Activated CD4-positive, alpha-beta T cell treated with anti-CD3 and anti-CD28 coated beads for 36 hours (primary cell): ENCODE data around the gene SERAC1. TPM values are rescaled to one million over a fixed set of nuclear protein-coding genes. Genes with fewer than 3 reads are reported as not detected.
"Not testable (repeated sequence)": the region's sequence is repeated elsewhere in the genome, so short reads cannot be mapped to it uniquely, and the experiment has no call there.

Source experiments
- ATAC-seq: fragments of 200-7000 bp; cut with Tn5 transposase; one replicate; pipeline ENCODE4 v1.10.0; 2021; ENCODE audit warnings: mild to moderate bottlenecking, moderate library complexity
- CTCF ChIA-PET: fragments of 350-600 bp; sonication (Branson Sonifier 250); formaldehyde crosslinking; loops from one replicate; lab custom pipeline; 2021; ENCODE audit warnings: antibody characterized with exemption; lab: Charles Lee
- POLR2A ChIA-PET: fragments of 350-600 bp; sonication (Branson Sonifier 250); formaldehyde crosslinking; loops from one replicate; lab custom pipeline; 2021; ENCODE audit warnings: antibody characterized with exemption, inconsistent platforms; lab: Charles Lee
- DNase-seq: peaks from one replicate; pipeline ENCODE4 v3.0.0-alpha.2; 2020
- H3K27ac Mint-ChIP-seq: one replicate; pipeline ENCODE4 v1.8.0; 2021; ENCODE audit warnings: mixed read lengths
- H3K27me3 Mint-ChIP-seq: one replicate; pipeline ENCODE4 v1.8.0; 2021; ENCODE audit warnings: mixed read lengths
- H3K36me3 Mint-ChIP-seq: one replicate; pipeline ENCODE4 v1.8.0; 2021; ENCODE audit warnings: low read depth, mixed read lengths
- H3K4me1 Mint-ChIP-seq: one replicate; pipeline ENCODE4 v1.8.0; 2021; ENCODE audit warnings: mixed read lengths
- H3K4me3 Mint-ChIP-seq: one replicate; pipeline ENCODE4 v1.8.0; 2021; ENCODE audit warnings: mild to moderate bottlenecking, moderate library complexity, mixed read lengths
- H3K9me3 Mint-ChIP-seq: one replicate; pipeline ENCODE4 v1.8.0; 2021; ENCODE audit warnings: low read depth, mixed read lengths
- intact Hi-C, 2 experiments: fragments of 100-400 bp; cut with DNase I in 1 of 2; cut with micrococcal nuclease in 1 of 2; formaldehyde crosslinking; loops; one replicate each; pipeline versions ENCODE4 v1.14.2 to v1.15.1; 2022 to 2024; cut with DNase I, micrococcal nuclease
- total RNA-seq, 2 experiments: library from RNA; stranded (reverse); gene quantifications; one replicate each; pipeline ENCODE4 v1.2.3, GENCODE V29; 2021

The SERAC1 gene
- total RNA-seq, 2 experiments from 2014 or later, result 3.9 to 5.7 TPM

- H3K4me3 Mint-ChIP-seq, result no peak overlapping the region
- intact Hi-C loops, result no loop called here
- peaks cover 6% of the 10 kb centered on the region for H3K4me1 Mint-ChIP-seq
- H3K36me3 Mint-ChIP-seq, result peaks cover 7% of the 10 kb centered on the region
- ChIA-PET POLR2A (interaction anchor here (0.5 kb wide), 1 partner anchor 11 kb away, joined by 5 read pairs; the partner anchor contains the start of genes GTF2H5 and SERAC1), CTCF (interaction anchor here (1.2 to 1.7 kb wide), 2 partner anchors 10 to 24 kb away, joined by 3 read pairs; no protein-coding TSS in a partner anchor)
- no peak for DNase-seq
- no peaks in the 10 kb centered on the region for H3K27me3 Mint-ChIP-seq
- no peaks in the 10 kb centered on the region for H3K9me3 Mint-ChIP-seq
- ATAC-seq, result no peak
- no peak overlapping the region for H3K27ac Mint-ChIP-seq
These were observed 10.8 kb downstream of the SERAC1 start for GRCh38 chr6:158157064-158157764.

GRCh38 chr6:158154816-158155215 lies 13.2 kb downstream of the SERAC1 start:
- Mint-ChIP-seq H3K4me3 (no peak overlapping the region), H3K36me3 (peaks cover 7% of the 10 kb centered on the region), H3K9me3 (no peaks in the 10 kb centered on the region), H3K27ac (no peak overlapping the region), H3K27me3 (no peaks in the 10 kb centered on the region), H3K4me1 (no peaks in the 10 kb centered on the region)
- intact Hi-C loops, result no loop called here
- CTCF ChIA-PET, result interaction anchor here (1.2 kb wide), 1 partner anchor 11 kb away, joined by 4 read pairs; no protein-coding TSS in a partner anchor
- no peak for ATAC-seq
- DNase-seq, result no peak
- POLR2A ChIA-PET, result no interaction called here

DNA sequence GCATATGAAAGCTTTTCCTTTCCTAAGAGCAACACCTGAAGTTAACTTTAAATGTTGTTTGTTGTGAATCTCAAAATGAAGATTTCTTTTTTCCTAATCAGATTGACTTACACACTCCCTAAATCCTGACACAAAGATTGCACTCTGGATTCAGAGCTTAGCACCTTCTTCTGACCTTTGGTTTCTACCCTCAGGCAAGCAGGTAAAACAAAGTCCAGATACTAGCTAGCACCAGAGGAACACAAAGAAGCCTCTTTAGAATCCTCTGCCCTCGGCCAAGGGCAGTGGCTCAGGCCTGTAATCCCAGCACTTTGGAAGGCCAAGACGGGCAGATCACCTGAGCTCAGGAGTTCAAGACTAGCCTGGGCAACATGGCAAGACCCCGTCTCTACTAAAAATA lies 14.5 kb downstream of the SERAC1 start:
- H3K9me3 Mint-ChIP-seq, result no peaks in the 10 kb centered on the region
- ATAC-seq (no peak), DNase-seq (no peak)
- H3K4me1 Mint-ChIP-seq, result no peaks in the 10 kb centered on the region
- intact Hi-C loops, result no loop called here
- CTCF ChIA-PET, result interaction anchor here (0.6 to 1.2 kb wide), 3 partner anchors 10 to 28 kb away, joined by 3 to 4 read pairs (median 3); no protein-coding TSS in a partner anchor
- peaks cover 7% of the 10 kb centered on the region for H3K36me3 Mint-ChIP-seq
- POLR2A ChIA-PET, result no interaction called here
- H3K27ac Mint-ChIP-seq, result no peak overlapping the region
- no peak overlapping the region for H3K4me3 Mint-ChIP-seq
- no peaks in the 10 kb centered on the region for H3K27me3 Mint-ChIP-seq

DNA sequence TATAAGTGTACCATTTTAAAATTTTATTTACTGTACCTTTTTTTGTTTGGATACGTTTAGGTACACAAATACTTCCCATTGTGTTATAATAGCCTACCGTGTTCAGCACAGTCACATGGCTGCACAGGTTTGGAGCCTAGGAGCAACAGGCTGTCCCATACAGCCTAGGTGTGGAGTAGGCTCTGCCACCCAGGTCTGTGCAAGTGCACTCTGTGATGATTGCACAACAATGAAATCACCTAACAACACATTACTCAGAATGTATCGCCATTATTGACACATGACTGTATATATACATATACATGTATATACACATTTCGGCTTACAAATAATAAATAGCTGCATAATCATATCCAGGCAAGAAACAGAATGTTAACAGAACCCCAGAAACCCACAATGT lies 15.4 kb downstream of the SERAC1 start:
- no peak for ATAC-seq
- H3K4me1 Mint-ChIP-seq, result no peaks in the 10 kb centered on the region
- H3K27me3 Mint-ChIP-seq, result no peaks in the 10 kb centered on the region
- intact Hi-C loops, result no loop called here
- no peak overlapping the region for H3K4me3 Mint-ChIP-seq
- H3K9me3 Mint-ChIP-seq, result no peaks in the 10 kb centered on the region
- DNase-seq, result no peak
- CTCF ChIA-PET, result interaction anchor here (1.0 kb wide), 1 partner anchor 22 kb away, joined by 3 read pairs; no protein-coding TSS in a partner anchor
- H3K36me3 Mint-ChIP-seq, result peaks cover 7% of the 10 kb centered on the region
- POLR2A ChIA-PET, result no interaction called here
- H3K27ac Mint-ChIP-seq, result no peak overlapping the region

DNA sequence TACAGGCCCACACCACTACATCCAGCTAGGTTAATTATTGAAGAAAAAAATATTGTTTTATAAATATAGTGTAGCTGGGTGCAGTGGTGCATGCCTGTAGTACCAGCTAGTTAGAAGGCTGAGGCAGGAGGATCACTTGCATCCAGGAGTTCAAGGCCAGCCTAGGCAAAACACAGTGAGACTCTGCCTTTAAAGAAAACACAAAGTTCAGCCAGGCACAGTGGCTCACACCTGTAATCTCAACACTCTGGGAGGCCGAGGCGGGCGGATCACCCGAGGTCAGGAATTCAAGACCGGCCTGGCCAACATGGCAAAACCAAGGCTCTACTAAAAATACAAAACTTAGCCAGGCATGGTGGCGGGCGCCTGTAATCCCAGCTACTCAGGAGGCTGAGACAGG lies 16.0 kb downstream of the SERAC1 start:
- H3K27me3 Mint-ChIP-seq, intact Hi-C loops, DNase-seq, H3K27ac Mint-ChIP-seq, H3K4me1 Mint-ChIP-seq, H3K4me3 Mint-ChIP-seq, ATAC-seq, H3K9me3 Mint-ChIP-seq, POLR2A ChIA-PET, H3K36me3 Mint-ChIP-seq: not testable (repeated sequence)
- CTCF ChIA-PET, result interaction anchor here (0.7 to 1.0 kb wide), 2 partner anchors 21 to 740 kb away, joined by 3 read pairs; no protein-coding TSS in a partner anchor

GRCh38 chr6:158150701-158151100 lies 17.4 kb downstream of the SERAC1 start:
- H3K36me3 Mint-ChIP-seq, result peaks cover 3% of the 10 kb centered on the region
- intact Hi-C loops, result no loop called here
- CTCF ChIA-PET, result interaction anchor here (0.9 to 1.7 kb wide), 3 partner anchors 9 to 64 kb away, joined by 3 to 5 read pairs (median 5); no protein-coding TSS in a partner anchor
- no peak for ATAC-seq
- no peak overlapping the region for H3K4me3 Mint-ChIP-seq
- H3K9me3 Mint-ChIP-seq, result no peaks in the 10 kb centered on the region
- no peaks in the 10 kb centered on the region for H3K27me3 Mint-ChIP-seq
- no peaks in the 10 kb centered on the region for H3K4me1 Mint-ChIP-seq
- H3K27ac Mint-ChIP-seq, result no peak overlapping the region
- POLR2A ChIA-PET, result no interaction called here
- DNase-seq, result no peak

GRCh38 chr6:158149641-158150040 lies 18.4 kb downstream of the SERAC1 start:
- Mint-ChIP-seq H3K36me3 (peaks cover 3% of the 10 kb centered on the region), H3K9me3 (no peaks in the 10 kb centered on the region), H3K27ac (no peak overlapping the region), H3K4me3 (no peak overlapping the region), H3K27me3 (no peaks in the 10 kb centered on the region), H3K4me1 (no peaks in the 10 kb centered on the region)
- ATAC-seq (no peak), DNase-seq (no peak)
- intact Hi-C loops, result loop anchor here in 1 of 2 experiments (10.0 kb wide), 1 partner anchor 55 kb away; no protein-coding TSS in a partner anchor
- CTCF ChIA-PET, result interaction anchor here (0.7 to 1.7 kb wide), 4 partner anchors 10 to 65 kb away, joined by 3 to 5 read pairs (median 4); no protein-coding TSS in a partner anchor
- POLR2A ChIA-PET, result no interaction called here

- no peak overlapping the region for H3K4me3 Mint-ChIP-seq
These were observed 24.4 kb downstream of the SERAC1 start for GRCh38 chr6:158143700-158144099.

GRCh38 chr6:158142789-158143188 lies 25.3 kb downstream of the SERAC1 start:
- Mint-ChIP-seq H3K27me3 (no peaks in the 10 kb centered on the region), H3K4me3 (no peak overlapping the region), H3K9me3 (no peaks in the 10 kb centered on the region), H3K4me1 (no peaks in the 10 kb centered on the region), H3K27ac (no peak overlapping the region), H3K36me3 (peaks cover 12% of the 10 kb centered on the region)
- intact Hi-C loops, result loop anchor here in 1 of 2 experiments (10.0 kb wide), 1 partner anchor 62 kb away; no protein-coding TSS in a partner anchor
- ATAC-seq (no peak), DNase-seq (no peak)
- ChIA-PET POLR2A (interaction anchor here (0.6 kb wide), 1 partner anchor 65 kb away, joined by 4 read pairs; no protein-coding TSS in a partner anchor), CTCF (interaction anchor here (0.7 to 1.9 kb wide), 4 partner anchors 11 to 1579 kb away, joined by 3 to 8 read pairs (median 3); no protein-coding TSS in a partner anchor)

More at GRCh38 chr6:158143700-158144099, 24.4 kb downstream of the SERAC1 start:
- POLR2A ChIA-PET, result no interaction called here
- ATAC-seq, result no peak
- H3K27ac Mint-ChIP-seq, result no peak overlapping the region
- DNase-seq, result peak; percentile 24
- H3K36me3 Mint-ChIP-seq, result peaks cover 12% of the 10 kb centered on the region
- CTCF ChIA-PET, result interaction anchor here (1.1 to 1.9 kb wide), 4 partner anchors 10 to 62 kb away, joined by 3 to 8 read pairs (median 4); no protein-coding TSS in a partner anchor
- no peaks in the 10 kb centered on the region for H3K4me1 Mint-ChIP-seq
- no peaks in the 10 kb centered on the region for H3K27me3 Mint-ChIP-seq
- no peaks in the 10 kb centered on the region for H3K9me3 Mint-ChIP-seq
- intact Hi-C loops, result loop anchor here in 1 of 2 experiments (10.0 kb wide), 1 partner anchor 61 kb away; no protein-coding TSS in a partner anchor

- CTCF ChIA-PET, result interaction anchor here (0.6 to 1.6 kb wide), 8 partner anchors 9 to 473 kb away, joined by 3 to 6 read pairs (median 4); no protein-coding TSS in a partner anchor
- POLR2A ChIA-PET, result no interaction called here
- no peaks in the 10 kb centered on the region for H3K4me1 Mint-ChIP-seq
- DNase-seq (peak; percentile 24), ATAC-seq (peak; percentile 53)
- peaks cover 4% of the 10 kb centered on the region for H3K36me3 Mint-ChIP-seq
- H3K27ac Mint-ChIP-seq, result no peak overlapping the region
- no peaks in the 10 kb centered on the region for H3K27me3 Mint-ChIP-seq
- intact Hi-C loops, result loop anchor here in 1 of 2 experiments (2.0 kb wide), 1 partner anchor 817 kb away; no protein-coding TSS in a partner anchor
- no peak overlapping the region for H3K4me3 Mint-ChIP-seq
- H3K9me3 Mint-ChIP-seq, result no peaks in the 10 kb centered on the region
These were observed 36.1 kb downstream of the SERAC1 start for GRCh38 chr6:158131926-158132325.

DNA sequence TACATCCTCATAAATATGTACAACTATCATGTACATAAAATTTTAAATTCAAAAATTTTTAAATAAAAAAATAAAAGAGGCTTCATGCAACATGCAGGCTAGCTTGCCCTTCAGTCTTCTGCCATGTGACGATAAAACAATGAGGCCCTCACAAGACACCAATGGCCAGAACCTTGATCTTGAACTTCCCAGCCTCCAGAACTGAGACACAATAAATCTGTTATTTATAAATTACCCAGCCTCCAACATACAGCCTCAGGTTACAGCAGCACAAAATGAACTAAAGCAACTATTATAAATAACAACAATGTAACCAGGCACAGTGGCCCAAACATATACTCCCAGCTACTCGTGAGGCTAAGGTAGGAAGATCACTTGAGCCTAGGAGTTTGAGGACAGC lies 42.8 kb downstream of the SERAC1 start:
- Mint-ChIP-seq H3K36me3 (peaks cover 9% of the 10 kb centered on the region), H3K27ac (no peak overlapping the region), H3K4me1 (no peaks in the 10 kb centered on the region), H3K4me3 (no peak overlapping the region), H3K9me3 (no peaks in the 10 kb centered on the region), H3K27me3 (no peaks in the 10 kb centered on the region)
- no peak for ATAC-seq
- DNase-seq, result no peak
- CTCF ChIA-PET, result interaction anchor here (1.2 kb wide), 1 partner anchor 29 kb away, joined by 3 read pairs; no protein-coding TSS in a partner anchor
- POLR2A ChIA-PET, result no interaction called here
- intact Hi-C loops, result loop anchor here in 1 of 2 experiments (5.0 kb wide), 1 partner anchor 203 kb away; no protein-coding TSS in a partner anchor
